Smooth muscle cell (in vitro differentiated cells): ENCODE measurements around the gene KLHL25. TPM values are rescaled to one million over a fixed set of nuclear protein-coding genes. Genes with fewer than 3 reads are reported as not detected.

Experiments
- DNase-seq: peaks from one replicate; lab custom pipeline; 2025; ENCODE audit not compliant: unreplicated experiment; lab: John Stamatoyannopoulos, UW
- H2AFZ ChIP-seq: fragments of 200-600 bp; sonication (generic); 2 replicates; pipeline ENCODE4 v1.6.0; 2016; ENCODE audit warnings: antibody characterized with exemption, low read depth, mild to moderate bottlenecking
- H3F3A ChIP-seq: fragments of 200-600 bp; sonication (generic); 2 replicates; pipeline ENCODE4 v1.6.0; 2017; ENCODE audit warnings: antibody characterized with exemption, low read depth
- H3K27ac ChIP-seq: fragments of 200-600 bp; sonication (generic); 2 replicates; pipeline ENCODE4 v1.5.1; 2016; ENCODE audit warnings: low read depth, mild to moderate bottlenecking
- H3K27me3 ChIP-seq: fragments of 200-600 bp; sonication (generic); 2 replicates; pipeline ENCODE4 v1.6.1; 2016; ENCODE audit warnings: low read depth, mild to moderate bottlenecking
- H3K36me3 ChIP-seq: fragments of 200-600 bp; sonication (generic); 2 replicates; pipeline ENCODE4 v1.5.1; 2016; ENCODE audit warnings: low read depth
- H3K4me1 ChIP-seq: fragments of 200-600 bp; sonication (generic); 2 replicates; pipeline ENCODE4 v1.5.1; 2016; ENCODE audit warnings: low read depth
- H3K4me2 ChIP-seq: fragments of 200-600 bp; sonication (generic); 2 replicates; pipeline ENCODE4 v1.6.0; 2016; ENCODE audit warnings: mild to moderate bottlenecking
- H3K4me3 ChIP-seq: fragments of 200-600 bp; sonication (generic); 2 replicates; pipeline ENCODE4 v1.5.1; 2016; ENCODE audit warnings: mild to moderate bottlenecking
- H3K79me2 ChIP-seq: fragments of 200-600 bp; sonication (generic); 2 replicates; pipeline ENCODE4 v1.6.0; 2016; ENCODE audit warnings: low read depth, mild to moderate bottlenecking
- H3K9ac ChIP-seq: fragments of 200-600 bp; sonication (generic); 2 replicates; pipeline ENCODE4 v1.6.0; 2016; ENCODE audit warnings: low read depth
- H3K9me3 ChIP-seq: fragments of 200-600 bp; sonication (generic); replicated peaks from 2 replicates; pipeline ENCODE4 v1.5.1; 2016; ENCODE audit warnings: low read depth
- H4K20me1 ChIP-seq: fragments of 200-600 bp; sonication (generic); 2 replicates; pipeline ENCODE4 v1.6.0; 2016; ENCODE audit warnings: low read depth
- WGBS: methylation state at CpG from one replicate; pipeline ENCODE4 v1.1.7; 2016; ENCODE audit warnings: low lambda C conversion rate; 5-methylcytosine and 5-hydroxymethylcytosine counted together
- polyA plus RNA-seq: library from polyadenylated mRNA; unstranded; fragments of >200 nt; fragmentation: Nextera tagmentation; extraction: Ambion mirVana; gene quantifications from 2 replicates; pipeline ENCODE4 v1.2.1, GENCODE V29; 2016
- total RNA-seq: library from RNA; depleted of rRNA; stranded (reverse); fragments of >200 nt; gene quantifications from 2 replicates; pipeline ENCODE4 v1.2.3, GENCODE V29; 2014
- TF ChIP-seq, protein P1 (sequence below): fragments of 200-600 bp; sonication (generic); IDR thresholded peaks from 2 replicates; pipeline ENCODE4 v1.5.1; 2017; ENCODE audit warnings: borderline replicate concordance, mild to moderate bottlenecking, antibody characterized with exemption; ENCODE audit not compliant: insufficient read depth, poor library complexity, severe bottlenecking

KLHL25 gene
- total and polyA plus RNA-seq, 2 experiments from 2014 or later: 5.0 to 6.7 TPM

DNA sequence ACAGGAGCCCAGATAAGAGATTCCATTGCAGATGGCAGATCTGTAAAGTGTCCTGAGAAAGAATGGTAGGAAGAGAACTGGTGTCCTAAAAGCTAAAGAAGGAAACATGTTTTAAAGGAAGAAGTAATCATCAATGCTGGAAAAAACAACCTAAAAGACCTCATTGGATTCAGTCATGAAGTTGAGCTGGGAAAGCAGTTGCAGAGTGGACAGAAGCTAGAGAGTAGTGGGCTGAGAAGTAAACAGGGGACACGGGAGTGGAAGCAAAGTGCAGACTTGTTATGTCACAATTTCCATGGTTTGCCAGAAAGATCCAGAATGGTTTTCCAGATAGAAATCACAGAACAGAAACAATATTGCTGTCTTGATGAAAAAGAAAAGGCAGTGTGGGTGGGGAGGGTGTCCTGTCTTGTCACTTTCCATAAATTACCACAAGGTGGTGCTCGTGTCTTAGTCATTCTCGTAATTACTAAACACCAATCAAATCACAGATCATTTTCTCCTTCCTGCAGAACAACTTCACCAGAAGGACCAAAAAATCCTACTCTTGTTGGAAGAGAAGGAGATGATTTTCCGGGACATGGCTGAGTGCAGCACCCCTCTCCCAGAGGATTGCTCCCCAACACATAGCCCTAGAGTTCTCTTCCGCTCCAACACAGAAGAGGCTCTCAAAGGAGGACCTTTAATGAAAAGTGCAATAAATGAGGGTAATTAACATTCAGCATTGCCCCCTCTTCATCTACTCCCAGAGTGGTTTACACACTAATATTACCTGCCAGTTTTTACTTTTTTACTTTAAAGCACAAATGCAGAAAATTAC lies 64.5 kb downstream of the KLHL25 start:
- Histone ChIP-seq H3K4me2 (no peak overlapping the region), H3K79me2 (peaks cover 3% of the 10 kb centered on the region), H3K9ac (no peak overlapping the region), H3K27me3 (no peaks in the 10 kb centered on the region), H2AFZ (no peak overlapping the region), H3F3A (peaks cover 10% of the 10 kb centered on the region), H3K4me3 (no peak overlapping the region), H3K9me3 (peaks cover 10% of the 10 kb centered on the region), H4K20me1 (no peaks in the 10 kb centered on the region), H3K27ac (peak overlapping the region; percentile 22), H3K4me1 (peaks cover 3% of the 10 kb centered on the region), H3K36me3 (peaks cover 37% of the 10 kb centered on the region)
- TF ChIP-seq, protein P1, sequence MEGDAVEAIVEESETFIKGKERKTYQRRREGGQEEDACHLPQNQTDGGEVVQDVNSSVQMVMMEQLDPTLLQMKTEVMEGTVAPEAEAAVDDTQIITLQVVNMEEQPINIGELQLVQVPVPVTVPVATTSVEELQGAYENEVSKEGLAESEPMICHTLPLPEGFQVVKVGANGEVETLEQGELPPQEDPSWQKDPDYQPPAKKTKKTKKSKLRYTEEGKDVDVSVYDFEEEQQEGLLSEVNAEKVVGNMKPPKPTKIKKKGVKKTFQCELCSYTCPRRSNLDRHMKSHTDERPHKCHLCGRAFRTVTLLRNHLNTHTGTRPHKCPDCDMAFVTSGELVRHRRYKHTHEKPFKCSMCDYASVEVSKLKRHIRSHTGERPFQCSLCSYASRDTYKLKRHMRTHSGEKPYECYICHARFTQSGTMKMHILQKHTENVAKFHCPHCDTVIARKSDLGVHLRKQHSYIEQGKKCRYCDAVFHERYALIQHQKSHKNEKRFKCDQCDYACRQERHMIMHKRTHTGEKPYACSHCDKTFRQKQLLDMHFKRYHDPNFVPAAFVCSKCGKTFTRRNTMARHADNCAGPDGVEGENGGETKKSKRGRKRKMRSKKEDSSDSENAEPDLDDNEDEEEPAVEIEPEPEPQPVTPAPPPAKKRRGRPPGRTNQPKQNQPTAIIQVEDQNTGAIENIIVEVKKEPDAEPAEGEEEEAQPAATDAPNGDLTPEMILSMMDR: peak; percentile 69
- no peak for DNase-seq
- WGBS: 45% methylated on average over 5 of the region's 5 CpGs

DNA sequence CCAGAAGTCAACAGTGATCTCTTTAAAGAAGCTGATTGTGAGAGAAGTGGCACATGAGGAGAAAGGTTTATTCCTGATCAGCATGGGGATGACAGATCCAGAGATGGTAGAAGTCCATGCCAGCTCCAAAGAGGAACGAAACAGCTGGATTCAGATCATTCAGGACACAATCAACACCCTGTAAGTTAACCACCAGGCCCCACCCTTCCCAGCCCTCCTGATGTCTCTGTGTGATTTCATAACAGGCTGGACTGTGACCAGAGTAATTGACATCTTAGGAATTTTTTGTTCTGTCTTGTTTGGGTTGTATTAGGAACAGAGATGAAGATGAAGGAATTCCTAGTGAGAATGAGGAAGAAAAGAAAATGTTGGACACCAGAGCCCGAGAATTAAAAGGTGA lies 67.7 kb downstream of the KLHL25 start:
- no peak overlapping the region for H3K9ac ChIP-seq

DNA sequence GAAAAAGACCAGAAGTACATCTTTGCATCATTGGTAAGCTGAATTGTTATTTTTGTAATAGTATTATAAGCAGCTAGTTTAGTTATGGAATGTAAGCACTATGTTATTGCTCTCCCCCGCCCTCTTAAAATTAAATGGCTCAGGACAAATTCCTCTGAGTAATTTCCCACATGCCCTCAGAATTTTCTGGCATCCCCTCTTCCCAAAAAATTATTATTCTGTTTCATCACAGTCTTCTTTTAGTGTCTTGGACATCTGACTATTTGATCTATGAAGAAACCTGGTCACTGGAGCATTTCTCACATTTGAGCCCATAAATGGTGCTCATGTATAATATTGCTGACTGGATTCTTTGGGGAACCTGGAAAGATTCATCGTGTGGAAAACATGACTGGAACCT lies 68.3 kb downstream of the KLHL25 start:
- no peaks in the 10 kb centered on the region for H3K79me2 ChIP-seq
- TF ChIP-seq, protein P1: no peak
- no peak overlapping the region for H3K9ac ChIP-seq
- peaks cover 10% of the 10 kb centered on the region for H3F3A ChIP-seq
- H3K4me1 ChIP-seq: peaks cover 3% of the 10 kb centered on the region
- no peaks in the 10 kb centered on the region for H3K27me3 ChIP-seq
- H3K27ac ChIP-seq: peak overlapping the region; percentile 60
- no peaks in the 10 kb centered on the region for H3K9me3 ChIP-seq
- no peak overlapping the region for H3K4me3 ChIP-seq
- peaks cover 20% of the 10 kb centered on the region for H3K36me3 ChIP-seq
- no peak overlapping the region for H3K4me2 ChIP-seq
- DNase-seq: no peak
- no peak overlapping the region for H2AFZ ChIP-seq
- 86% methylated on average over 2 of the region's 2 CpGs for WGBS
- H4K20me1 ChIP-seq: no peaks in the 10 kb centered on the region

More for the DNA sequence above, 67.7 kb downstream of the KLHL25 start:
- Histone ChIP-seq H3K9me3 (no peaks in the 10 kb centered on the region), H3K4me1 (peaks cover 3% of the 10 kb centered on the region), H3K4me2 (no peak overlapping the region), H3K79me2 (no peaks in the 10 kb centered on the region), H2AFZ (no peak overlapping the region), H3K27me3 (no peaks in the 10 kb centered on the region), H4K20me1 (no peaks in the 10 kb centered on the region), H3F3A (peaks cover 10% of the 10 kb centered on the region), H3K4me3 (no peak overlapping the region), H3K27ac (peak overlapping the region; percentile 60), H3K36me3 (peaks cover 21% of the 10 kb centered on the region)
- whole genome bisulfite sequencing: 55% methylated on average over 2 of the region's 2 CpGs
- no peak for DNase-seq
- TF ChIP-seq, protein P1: no peak
